GM12891 (cell line): ENCODE measurements around the gene TMEM109.

Source experiments
- DNase-seq: peaks from one replicate; pipeline ENCODE4 v3.0.0; 2011; ENCODE audit warnings: low spot score; ENCODE audit not compliant: insufficient read length
- FAIRE-seq: peaks from 2 replicates; lab custom pipeline; 2011; peaks lifted over from hg19 to GRCh38; lab: Jason Lieb, UNC
- PAX5 ChIP-seq: IDR thresholded peaks from 2 replicates; pipeline ENCODE4 v1.6.1; 2011; ENCODE audit warnings: low read length, moderate library complexity, mild to moderate bottlenecking; ENCODE audit not compliant: insufficient read depth, severe bottlenecking
- POLR2A ChIP-seq: IDR thresholded peaks from 2 replicates; pipeline ENCODE4 v1.6.1; 2011; ENCODE audit warnings: low read depth, low read length, control low read depth
- POLR2AphosphoS5 ChIP-seq: IDR thresholded peaks from 2 replicates; pipeline ENCODE4 v1.6.1; 2011; ENCODE audit warnings: low read depth, low read length, control low read depth
- POU2F2 ChIP-seq: IDR thresholded peaks from 2 replicates; pipeline ENCODE4 v1.6.1; 2011; ENCODE audit warnings: low read depth, mild to moderate bottlenecking, control low read depth, low read length, moderate library complexity
- SPI1 ChIP-seq: IDR thresholded peaks from 2 replicates; pipeline ENCODE4 v1.6.1; 2011; ENCODE audit warnings: low read depth, low read length, control low read depth
- TAF1 ChIP-seq: IDR thresholded peaks from 2 replicates; pipeline ENCODE4 v1.6.1; 2011; ENCODE audit warnings: low read depth, low read length, control low read depth

Gene TMEM109

DNA sequence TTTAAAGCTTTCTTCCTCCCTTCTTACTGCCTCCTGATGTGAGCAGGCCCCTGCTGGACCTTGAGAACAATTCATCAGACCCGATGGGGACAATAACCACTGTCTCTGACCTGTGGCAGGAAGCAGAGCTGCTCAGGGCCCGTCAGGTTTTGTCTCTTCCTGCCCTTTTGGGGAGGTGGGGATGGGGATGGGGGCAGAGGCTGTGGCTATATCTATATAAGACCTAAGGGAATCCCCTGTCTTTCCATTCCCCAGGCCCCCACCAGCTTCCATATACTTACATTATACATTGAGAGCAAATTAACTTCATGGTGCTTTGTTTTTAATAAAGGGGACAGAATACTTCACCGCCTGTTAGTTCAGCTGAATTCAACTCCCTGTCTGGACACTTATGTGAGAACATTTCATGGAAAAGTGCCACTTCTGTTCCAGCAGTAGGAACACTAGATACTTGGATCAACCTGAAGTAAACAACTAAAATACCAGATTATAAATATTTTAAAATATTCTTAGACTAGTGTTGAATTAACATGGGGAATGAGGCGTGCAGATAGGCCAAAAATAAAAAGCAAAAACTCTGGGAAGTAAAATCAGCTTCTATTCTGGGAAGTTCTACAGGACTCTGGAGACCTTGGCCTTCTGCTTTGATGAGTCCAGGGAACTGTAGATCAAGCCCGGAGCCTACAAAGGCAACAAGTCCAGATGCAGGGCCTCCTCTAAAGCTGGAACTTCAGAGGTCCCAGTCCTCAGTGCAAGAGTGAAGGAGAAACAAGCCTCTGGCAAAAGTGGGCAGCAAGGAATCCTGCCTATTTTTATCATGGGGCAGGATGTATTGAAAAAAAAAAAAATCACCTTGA, 35.5 kb upstream of the TMEM109 start:
- TF ChIP-seq POLR2A (no peak), PAX5 (no peak), SPI1 (no peak), TAF1 (no peak), POU2F2 (no peak), POLR2AphosphoS5 (no peak)
- FAIRE-seq (no peak), DNase-seq (no peak)

GRCh38 chr11:60879104-60879503, 34.9 kb upstream of the TMEM109 start:
- FAIRE-seq = no peak
- no peak for DNase-seq
- TF ChIP-seq POLR2AphosphoS5 (no peak), TAF1 (no peak), POU2F2 (no peak), POLR2A (no peak)

DNA sequence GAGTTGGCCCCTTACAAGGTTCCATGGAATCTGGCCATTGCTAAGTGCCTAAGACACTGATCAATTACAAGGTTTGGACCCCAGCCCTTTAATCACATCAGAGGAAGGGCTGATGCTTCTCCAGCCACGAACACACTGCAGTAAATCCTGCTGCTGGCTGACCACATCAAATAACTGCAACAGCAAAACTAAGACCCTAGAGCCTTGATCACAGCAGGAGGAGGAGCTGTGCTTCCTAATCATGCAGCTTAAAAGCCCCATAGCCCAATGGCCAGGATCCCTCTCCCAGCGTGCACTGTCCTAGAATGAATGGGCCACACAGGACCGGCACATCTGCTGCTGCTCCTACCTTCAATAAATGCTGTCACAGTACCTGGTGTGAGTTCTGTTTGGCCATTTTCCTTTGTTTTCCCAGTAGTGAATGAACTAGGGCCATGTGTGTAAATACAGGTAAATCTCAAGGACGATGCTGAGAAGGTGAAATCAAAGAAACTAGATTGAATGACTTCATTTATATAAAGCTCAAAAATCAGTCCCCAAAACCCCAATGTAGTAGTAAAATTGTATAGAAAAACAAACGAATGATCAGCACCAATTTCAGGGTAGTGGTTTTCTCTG, 33.9 kb upstream of the TMEM109 start:
- TF ChIP-seq TAF1 (no peak), POLR2A (no peak), POLR2AphosphoS5 (no peak), SPI1 (no peak), POU2F2 (no peak), PAX5 (no peak)
- no peak for DNase-seq
- FAIRE-seq = no peak

DNA sequence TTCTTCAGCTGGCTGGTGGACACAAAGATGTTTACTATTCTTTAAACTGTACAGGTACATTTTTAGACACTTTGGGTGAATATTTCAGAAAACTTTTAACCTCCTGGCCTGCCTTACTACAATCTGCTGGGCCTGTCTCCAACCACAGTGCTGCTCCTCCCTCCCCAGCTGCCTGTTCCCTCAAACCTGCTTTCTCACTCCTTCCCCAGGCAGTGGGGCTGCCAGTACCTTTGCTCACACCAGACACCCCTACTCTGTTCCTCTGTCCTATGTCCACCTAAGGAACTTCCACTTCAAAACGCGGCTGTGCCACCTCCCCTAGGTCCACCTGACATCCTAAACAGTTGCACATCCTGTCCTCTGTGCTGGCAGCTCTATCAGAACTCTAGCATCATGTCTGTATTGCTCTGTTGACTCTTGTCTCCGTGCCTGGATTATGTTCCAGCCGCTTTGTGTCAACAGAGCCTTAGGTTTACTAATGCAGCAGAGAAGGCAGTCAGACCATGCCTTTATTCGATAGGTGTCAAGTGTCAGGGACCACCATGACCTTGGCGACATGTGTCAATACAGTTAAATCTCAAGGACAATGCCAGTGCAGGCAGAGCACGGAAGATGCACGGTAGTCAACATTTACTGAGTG, 33.2 kb upstream of the TMEM109 start:
- no peak for DNase-seq
- no peak for FAIRE-seq
- TF ChIP-seq POU2F2 = no peak
- no peak for TF ChIP-seq PAX5
- no peak for TF ChIP-seq TAF1
- no peak for TF ChIP-seq POLR2AphosphoS5
- TF ChIP-seq POLR2A = no peak
- no peak for TF ChIP-seq SPI1

GRCh38 chr11:60887556-60887955, 26.4 kb upstream of the TMEM109 start:
- no peak for FAIRE-seq
- TF ChIP-seq POLR2AphosphoS5 (no peak), POU2F2 (no peak), PAX5 (no peak), POLR2A (no peak), SPI1 (no peak), TAF1 (no peak)
- DNase-seq = no peak

GRCh38 chr11:60889869-60890311, 24.1 kb upstream of the TMEM109 start:
- TF ChIP-seq POU2F2 (0 out of 2 replicates have a peak, but pooled peaks have one; percentile 9), POLR2A (no peak), TAF1 (no peak), SPI1 (no peak), POLR2AphosphoS5 (peak; percentile 82; the same call in 1 of the 2 replicates), PAX5 (no peak)
- DNase-seq (no peak), FAIRE-seq (no peak)

DNA sequence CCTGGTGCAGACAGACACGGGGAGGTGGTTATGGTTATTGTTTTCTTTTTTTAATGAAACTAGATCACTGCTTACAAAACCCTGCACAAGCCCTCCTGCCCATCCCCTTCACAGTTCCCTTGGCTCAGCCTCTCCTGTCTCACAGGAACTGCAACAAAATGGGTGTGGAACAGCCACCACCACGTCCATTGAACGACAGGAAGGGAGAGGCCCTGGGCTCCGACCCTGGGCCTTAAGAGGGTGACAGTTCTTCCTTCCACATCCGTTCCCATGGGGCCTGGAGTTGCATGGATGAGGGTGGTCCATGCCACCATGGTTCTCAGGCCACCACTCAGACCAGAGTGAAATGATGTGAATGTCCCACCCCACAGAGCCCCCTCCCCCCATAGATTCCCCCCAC, 23.3 kb upstream of the TMEM109 start:
- FAIRE-seq (no peak), DNase-seq (no peak)
- no peak for TF ChIP-seq TAF1
- TF ChIP-seq PAX5 = no peak
- TF ChIP-seq POLR2A = no peak
- TF ChIP-seq POLR2AphosphoS5 = no peak
- no peak for TF ChIP-seq POU2F2
- no peak for TF ChIP-seq SPI1

- TF ChIP-seq TAF1 = no peak
- TF ChIP-seq POU2F2 = no peak
- TF ChIP-seq PAX5 = no peak
- no peak for TF ChIP-seq POLR2AphosphoS5
- TF ChIP-seq SPI1 = no peak
- no peak for DNase-seq
- FAIRE-seq = no peak
Observed at GRCh38 chr11:60891103-60891741, 22.7 kb upstream of the TMEM109 start.

DNA sequence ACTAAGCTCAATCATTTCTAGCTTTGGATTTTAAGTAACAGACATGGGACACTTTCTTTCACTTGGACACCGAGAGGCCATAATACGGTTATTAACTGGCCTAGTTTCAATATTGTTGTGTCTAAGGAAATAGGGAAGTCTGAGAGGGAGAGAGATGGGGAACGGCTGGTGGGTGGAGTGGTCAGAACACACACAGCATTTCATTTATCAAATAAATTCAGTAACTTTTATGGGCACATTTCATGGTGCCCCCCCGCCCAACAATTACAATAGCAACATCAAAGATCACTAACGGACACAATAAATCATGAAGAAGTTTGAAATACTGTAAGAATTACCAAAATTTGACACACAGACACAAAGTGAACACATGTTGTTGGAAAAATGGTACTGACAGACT, 18.3 kb upstream of the TMEM109 start:
- DNase-seq (no peak), FAIRE-seq (no peak)
- TF ChIP-seq SPI1 = no peak
- no peak for TF ChIP-seq TAF1
- no peak for TF ChIP-seq POU2F2
- TF ChIP-seq PAX5 = no peak
- no peak for TF ChIP-seq POLR2A
- TF ChIP-seq POLR2AphosphoS5 = no peak
